Upper lobe of left lung (tissue), 6 donors: ENCODE data around the gene PDE11A. TPM values are rescaled to one million over a fixed set of nuclear protein-coding genes. Genes with fewer than 3 reads are reported as not detected.
"Not testable (repeated sequence)": the region's sequence is repeated elsewhere in the genome, so short reads cannot be mapped to it uniquely, and the experiment has no call there.

Source experiments
- ATAC-seq, 2 donors: fragments of 200-7000 bp; cut with Tn5 transposase; one replicate each; pipeline ENCODE4 v1.9.1; 2022; ENCODE audit warnings: mild to moderate bottlenecking in 2 of 2, moderate library complexity in 2 of 2; ENCODE audit not compliant: low FRiP score in 2 of 2
- DNase-seq, 2 donors: peaks; one replicate each; pipeline ENCODE4 v3.0.0-alpha.2; 2019 to 2020
- H3K27ac ChIP-seq, 4 donors: fragments of 200-600 bp; sonication (generic); one replicate each; pipeline ENCODE4 v1.5.1; 2016 to 2019
- H3K27me3 ChIP-seq, 4 donors: fragments of 200-600 bp; sonication (generic); one replicate each; pipeline ENCODE4 v1.5.1; 2017 to 2019
- H3K36me3 ChIP-seq, 4 donors: fragments of 200-600 bp; sonication (generic); one replicate each; pipeline ENCODE4 v1.5.1; 2016 to 2019
- H3K4me1 ChIP-seq, 4 donors: fragments of 200-600 bp; sonication (generic); one replicate each; pipeline ENCODE4 v1.5.1; 2018 to 2019
- H3K4me3 ChIP-seq, 4 donors: fragments of 200-600 bp; sonication (generic); one replicate each; pipeline ENCODE4 v1.5.1; 2017 to 2019; ENCODE audit warnings: mild to moderate bottlenecking in 2 of 4, moderate library complexity in 1 of 4
- H3K9me3 ChIP-seq, 4 donors: fragments of 200-600 bp; sonication (generic); one replicate each; pipeline ENCODE4 v1.5.1; 2018 to 2019
- EP300 ChIP-seq, 4 donors: sonication (generic); formaldehyde crosslinking; IDR thresholded peaks; one replicate each; pipeline ENCODE4 v1.5.1; 2017; ENCODE audit warnings: antibody characterized with exemption in 4 of 4, control low read depth in 2 of 4
- POLR2A ChIP-seq, 4 donors: fragments of 450-650 bp; IDR thresholded peaks; one replicate each; pipeline ENCODE4 v1.5.1; 2016 to 2017; ENCODE audit warnings: antibody characterized with exemption in 4 of 4, mild to moderate bottlenecking in 2 of 4
- POLR2AphosphoS5 ChIP-seq, 2 donors: sonication (generic); formaldehyde crosslinking; IDR thresholded peaks; one replicate each; pipeline ENCODE4 v1.5.1; 2017; ENCODE audit warnings: antibody characterized with exemption in 2 of 2
- WGBS, 2 donors: methylation state at CpG; one replicate each; pipeline ENCODE4 v1.1.5; 2017 to 2018; 5-methylcytosine and 5-hydroxymethylcytosine counted together
- total RNA-seq, 6 donors: library from RNA; depleted of rRNA in 4 of 6; stranded (reverse); fragments of >200 nt in 4 of 6; gene quantifications; one replicate each; pipeline versions ENCODE4 v1.1.0 to v1.2.1, GENCODE V29; 2016 to 2021
- TF ChIP-seq, protein P1 (sequence below), 6 experiments: fragments of 450-650 bp in 4 of 6; fragments of 200-600 bp in 2 of 6; sonication (generic) in 2 of 6; IDR thresholded peaks; one replicate each; pipeline ENCODE4 v1.5.1; 2016 to 2019; ENCODE audit warnings: antibody characterized with exemption in 6 of 6
- donor health status: DM: no; HTN: no; CAD: no; lungs with moderate emphysema.
- donor health status: DM: no; HTN: yes; CAD: no; lungs with severe emphysema.

Gene PDE11A
- total RNA-seq, 6 donors from 2014 or later = 0.03 to 0.57 (median 0.33) TPM; not detected in 3

DNA sequence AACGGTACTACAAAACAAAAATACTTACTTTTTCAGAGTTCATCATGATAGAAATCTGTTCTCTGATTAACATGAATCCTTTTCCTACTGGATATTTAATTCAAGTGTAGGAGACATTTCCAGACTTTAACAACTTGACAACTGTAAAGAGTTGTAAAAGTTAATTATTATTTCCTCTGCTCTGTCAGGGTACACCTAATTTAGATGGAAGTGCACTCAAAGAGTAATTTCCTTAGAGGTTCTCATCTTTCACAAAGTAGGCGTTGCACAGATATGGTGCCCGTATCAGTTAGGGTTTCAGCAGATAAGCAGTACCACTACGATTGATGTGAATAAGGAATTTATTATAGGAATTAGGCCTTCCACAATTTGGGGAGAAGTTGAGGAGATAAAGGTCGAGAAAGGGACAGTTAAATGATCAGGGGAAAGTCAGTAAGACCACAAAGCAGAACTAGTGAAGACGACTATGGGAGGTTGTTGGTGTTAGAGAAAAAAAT lies 16.2 kb upstream of the PDE11A start:
- ATAC-seq = no peak
- no peaks in the 10 kb centered on the region for H3K4me1 ChIP-seq
- H3K27me3 ChIP-seq = no peaks in the 10 kb centered on the region
- no peak for DNase-seq
- H3K9me3 ChIP-seq = no peaks in the 10 kb centered on the region
- no peak overlapping the region for H3K27ac ChIP-seq
- no peak for TF ChIP-seq EP300 (IDR thresholded peaks at IDR 0.05)
- TF ChIP-seq POLR2AphosphoS5 (IDR thresholded peaks at IDR 0.05) = no peak
- TF ChIP-seq, protein P1, sequence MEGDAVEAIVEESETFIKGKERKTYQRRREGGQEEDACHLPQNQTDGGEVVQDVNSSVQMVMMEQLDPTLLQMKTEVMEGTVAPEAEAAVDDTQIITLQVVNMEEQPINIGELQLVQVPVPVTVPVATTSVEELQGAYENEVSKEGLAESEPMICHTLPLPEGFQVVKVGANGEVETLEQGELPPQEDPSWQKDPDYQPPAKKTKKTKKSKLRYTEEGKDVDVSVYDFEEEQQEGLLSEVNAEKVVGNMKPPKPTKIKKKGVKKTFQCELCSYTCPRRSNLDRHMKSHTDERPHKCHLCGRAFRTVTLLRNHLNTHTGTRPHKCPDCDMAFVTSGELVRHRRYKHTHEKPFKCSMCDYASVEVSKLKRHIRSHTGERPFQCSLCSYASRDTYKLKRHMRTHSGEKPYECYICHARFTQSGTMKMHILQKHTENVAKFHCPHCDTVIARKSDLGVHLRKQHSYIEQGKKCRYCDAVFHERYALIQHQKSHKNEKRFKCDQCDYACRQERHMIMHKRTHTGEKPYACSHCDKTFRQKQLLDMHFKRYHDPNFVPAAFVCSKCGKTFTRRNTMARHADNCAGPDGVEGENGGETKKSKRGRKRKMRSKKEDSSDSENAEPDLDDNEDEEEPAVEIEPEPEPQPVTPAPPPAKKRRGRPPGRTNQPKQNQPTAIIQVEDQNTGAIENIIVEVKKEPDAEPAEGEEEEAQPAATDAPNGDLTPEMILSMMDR (IDR thresholded peaks at IDR 0.05) = no peak
- no peak for TF ChIP-seq POLR2A (IDR thresholded peaks at IDR 0.05)
- no peak overlapping the region for H3K4me3 ChIP-seq
- no peaks in the 10 kb centered on the region for H3K36me3 ChIP-seq
- WGBS, 2 donors = 51 to 54% methylated on average over 6 of the region's 6 CpGs

DNA sequence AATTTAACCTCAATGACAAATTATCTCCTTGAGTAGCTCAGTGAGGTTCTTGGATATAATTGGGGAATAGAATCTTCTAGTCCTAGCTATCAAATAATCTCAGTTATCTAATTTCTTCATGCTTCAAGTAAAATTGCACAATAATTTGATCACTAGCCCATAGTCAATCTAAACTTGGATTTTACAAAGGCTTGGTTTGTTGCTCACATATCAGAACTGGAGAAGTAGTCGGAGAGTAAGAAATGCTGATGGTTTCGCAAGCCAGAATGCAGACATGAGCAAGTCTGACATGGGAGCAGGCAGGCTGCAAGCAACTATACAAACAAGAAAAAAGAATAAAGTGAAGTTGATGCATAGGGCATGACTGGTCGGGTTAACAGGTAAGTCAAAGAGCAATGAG lies 11.7 kb upstream of the PDE11A start:
- Histone ChIP-seq H3K27me3 (no peaks in the 10 kb centered on the region), H3K9me3 (no peaks in the 10 kb centered on the region), H3K27ac (no peak overlapping the region), H3K4me1 (no peaks in the 10 kb centered on the region), H3K36me3 (no peaks in the 10 kb centered on the region), H3K4me3 (no peak overlapping the region)
- ATAC-seq (no peak), DNase-seq (no peak)
- WGBS, 2 donors = 65 to 74% methylated on average over 3 of the region's 3 CpGs
- TF ChIP-seq EP300 (IDR thresholded peaks at IDR 0.05) (no peak), POLR2A (IDR thresholded peaks at IDR 0.05) (no peak), POLR2AphosphoS5 (IDR thresholded peaks at IDR 0.05) (no peak)
- TF ChIP-seq, protein P1 (IDR thresholded peaks at IDR 0.05) = no peak

DNA sequence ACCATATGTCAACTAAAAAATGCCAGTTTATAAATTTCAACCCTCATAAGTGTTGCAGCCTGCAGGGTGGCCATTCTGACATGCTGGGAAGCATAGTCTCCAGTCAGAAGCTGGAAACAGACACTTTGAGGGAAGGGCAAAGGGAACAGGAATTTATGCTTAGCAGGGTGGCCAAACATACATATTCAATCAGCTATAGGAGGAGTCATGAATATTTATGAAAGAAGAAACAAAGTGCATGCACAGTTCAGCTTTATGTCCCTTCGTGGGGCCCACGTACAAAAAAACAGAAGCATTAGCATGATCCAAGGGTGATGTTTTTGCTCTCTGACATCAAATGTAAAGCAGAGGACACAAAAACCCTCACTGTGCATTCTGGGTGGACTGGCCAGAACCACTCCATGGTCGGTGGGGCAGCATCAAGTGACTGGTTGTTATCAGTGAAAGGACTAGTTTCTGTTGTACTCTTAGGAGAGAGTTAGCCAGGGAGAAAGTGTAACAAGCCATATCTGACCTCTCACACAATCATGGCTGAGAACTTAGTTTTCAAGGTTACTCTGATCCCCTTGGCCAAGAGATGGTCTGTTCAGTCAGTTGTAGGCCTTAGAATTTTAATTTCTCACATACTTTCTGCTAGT lies 9.9 kb upstream of the PDE11A start:
- 75 to 84% methylated on average over 3 of the region's 3 CpGs for WGBS, 2 donors
- Histone ChIP-seq H3K4me1 (no peaks in the 10 kb centered on the region), H3K27ac (no peak overlapping the region), H3K36me3 (no peaks in the 10 kb centered on the region), H3K9me3 (no peaks in the 10 kb centered on the region), H3K27me3 (no peaks in the 10 kb centered on the region), H3K4me3 (no peak overlapping the region)
- ATAC-seq = no peak
- no peak for TF ChIP-seq EP300 (IDR thresholded peaks at IDR 0.05)
- TF ChIP-seq, protein P1 (IDR thresholded peaks at IDR 0.05) = no peak
- no peak for TF ChIP-seq POLR2AphosphoS5 (IDR thresholded peaks at IDR 0.05)
- TF ChIP-seq POLR2A (IDR thresholded peaks at IDR 0.05) = no peak
- no peak for DNase-seq

DNA sequence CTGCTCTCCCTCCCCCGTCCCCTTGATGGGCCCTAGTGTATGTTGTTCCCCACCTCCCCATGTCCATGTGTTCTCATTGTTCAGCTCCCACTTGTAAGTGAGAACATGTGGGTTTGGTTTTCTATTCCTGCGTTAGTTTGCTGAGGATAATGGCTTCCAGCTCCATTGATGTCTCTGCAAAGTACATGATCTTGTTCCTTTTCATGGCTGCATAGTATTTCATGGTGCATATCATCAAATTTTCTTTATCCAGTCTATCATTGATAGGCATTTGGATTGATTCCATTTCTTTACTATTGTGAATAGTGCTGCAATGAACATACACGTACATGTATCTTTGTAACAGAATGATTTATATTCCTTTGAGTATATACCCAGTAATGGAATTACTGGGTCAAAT lies 6.7 kb upstream of the PDE11A start:
- H3K36me3 ChIP-seq = not testable (repeated sequence)

DNA sequence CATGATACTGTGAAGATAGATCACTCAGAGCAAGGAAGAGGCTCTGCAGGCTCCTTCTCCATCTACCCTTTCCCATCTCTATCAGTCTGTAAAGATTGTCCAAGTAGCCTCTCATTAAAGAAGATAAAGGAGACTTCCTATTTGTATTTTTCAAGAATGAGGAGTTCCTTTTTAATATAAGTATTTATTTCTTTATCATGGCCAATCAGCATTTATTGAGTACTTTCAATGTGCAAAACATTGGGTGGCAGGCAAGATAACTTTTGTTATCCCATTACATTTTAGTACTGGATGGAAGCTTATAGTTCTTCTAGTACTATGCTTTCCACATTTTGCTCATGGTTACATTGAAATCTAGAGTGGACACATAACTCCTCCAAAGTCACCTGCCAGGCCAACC lies 3.6 kb upstream of the PDE11A start:
- H3K36me3 ChIP-seq = no peaks in the 10 kb centered on the region
- no peaks in the 10 kb centered on the region for H3K9me3 ChIP-seq
- H3K4me3 ChIP-seq = no peak overlapping the region
- H3K27ac ChIP-seq = no peak overlapping the region
- H3K4me1 ChIP-seq = peaks cover 4 to 13% (median 12%) of the 10 kb centered on the region in 4 donors
- no peak for TF ChIP-seq POLR2A (IDR thresholded peaks at IDR 0.05)
- TF ChIP-seq POLR2AphosphoS5 (IDR thresholded peaks at IDR 0.05) = no peak
- TF ChIP-seq EP300 (IDR thresholded peaks at IDR 0.05) = no peak
- TF ChIP-seq, protein P1 (IDR thresholded peaks at IDR 0.05) = no peak
- H3K27me3 ChIP-seq = no peaks in the 10 kb centered on the region
- ATAC-seq (no peak), DNase-seq (no peak)

More for the DNA sequence above, 6.7 kb upstream of the PDE11A start:
- WGBS, 2 donors = 83 to 90% methylated on average over 3 of the region's 3 CpGs
- not testable (repeated sequence) for H3K27ac ChIP-seq, H3K9me3 ChIP-seq, H3K4me3 ChIP-seq, DNase-seq, H3K27me3 ChIP-seq, ATAC-seq, H3K4me1 ChIP-seq
